Common myeloid progenitor, CD34-positive (primary cell): ENCODE measurements around the gene ZFP1.

Source experiments
- CTCF ChIA-PET: fragments of 350-600 bp; sonication (Branson Sonifier 250); formaldehyde crosslinking; loops from one replicate; lab custom pipeline; 2021; ENCODE audit warnings: antibody characterized with exemption; lab: Charles Lee
- POLR2A ChIA-PET: fragments of 350-600 bp; sonication (Branson Sonifier 250); formaldehyde crosslinking; loops from one replicate; lab custom pipeline; 2021; ENCODE audit warnings: antibody characterized with exemption; lab: Charles Lee
- DNase-seq, 3 donors: peaks; one replicate each; pipeline versions ENCODE4 v3.0.0 to v3.0.0-alpha.2; 2013
- H3K27ac ChIP-seq, 2 experiments: 1 replicate in 1 of 2; 2 replicates in 1 of 2; pipeline ENCODE4 v1.7.0; 2013; ENCODE audit warnings: inconsistent platforms in 2 of 2, low read length in 2 of 2, mild to moderate bottlenecking in 2 of 2, low read depth in 1 of 2, moderate library complexity in 1 of 2; ENCODE audit not compliant: severe bottlenecking in 2 of 2, insufficient read depth in 1 of 2, poor library complexity in 1 of 2
- H3K27me3 ChIP-seq, 5 experiments: replicated peaks in 2 of 5; 1 replicate in 3 of 5; 2 replicates in 2 of 5; pipeline versions ENCODE4 v1.6.1 to v1.7.0; 2013; ENCODE audit warnings: low read length in 4 of 5, mild to moderate bottlenecking in 2 of 5, moderate library complexity in 2 of 5, inconsistent platforms in 1 of 5; ENCODE audit not compliant: insufficient read depth in 5 of 5, control insufficient read depth in 4 of 5
- H3K36me3 ChIP-seq, 4 experiments: 1 replicate in 2 of 4; 2 replicates in 2 of 4; pipeline versions ENCODE4 v1.6.1 to v1.7.0; 2013; ENCODE audit warnings: low read length in 3 of 4, control low read depth in 1 of 4, mild to moderate bottlenecking in 1 of 4; ENCODE audit not compliant: control insufficient read depth in 4 of 4, insufficient read depth in 4 of 4
- H3K4me1 ChIP-seq, 4 experiments: 1 replicate in 3 of 4; 2 replicates in 1 of 4; pipeline versions ENCODE4 v1.6.1 to v1.7.1; 2013; ENCODE audit warnings: low read length in 3 of 4, mild to moderate bottlenecking in 3 of 4, control low read depth in 1 of 4, inconsistent platforms in 1 of 4, moderate library complexity in 1 of 4; ENCODE audit not compliant: control insufficient read depth in 4 of 4, insufficient read depth in 4 of 4; ENCODE audit errors: control extremely low read depth in 1 of 4
- H3K4me3 ChIP-seq, 7 experiments: 1 replicate in 4 of 7; 2 replicates in 3 of 7; pipeline versions ENCODE4 v1.5.1 to v1.7.0; 2013; ENCODE audit warnings: mild to moderate bottlenecking in 7 of 7, low read length in 6 of 7, moderate library complexity in 6 of 7, inconsistent platforms in 2 of 7, low read depth in 2 of 7, control low read depth in 1 of 7; ENCODE audit not compliant: insufficient read depth in 4 of 7, control insufficient read depth in 1 of 7; ENCODE audit errors: extremely low read depth in 1 of 7
- H3K9me3 ChIP-seq, 5 experiments: 1 replicate in 4 of 5; 2 replicates in 1 of 5; pipeline versions ENCODE4 v1.6.1 to v1.7.1; 2013; ENCODE audit warnings: low read length in 4 of 5, mild to moderate bottlenecking in 2 of 5, inconsistent platforms in 1 of 5, low read depth in 1 of 5, moderate library complexity in 1 of 5; ENCODE audit not compliant: control insufficient read depth in 4 of 5, insufficient read depth in 2 of 5; ENCODE audit errors: control extremely low read depth in 1 of 5
- WGBS: methylation state at CpG from one replicate; pipeline ENCODE4 v1.1.5; 2013; ENCODE audit not compliant: insufficient coverage; 5-methylcytosine and 5-hydroxymethylcytosine counted together

The ZFP1 gene

GRCh38 chr16:75103994-75104393 is 44.3 kb upstream of the ZFP1 start:
- no peaks in the 10 kb centered on the region for H3K27me3 ChIP-seq
- peaks cover 0 to 60% (median 38%) of the 10 kb centered on the region in 4 experiments for H3K36me3 ChIP-seq
- no peak for DNase-seq
- POLR2A ChIA-PET, result no interaction called here
- H3K4me3 ChIP-seq, result no peak overlapping the region
- H3K9me3 ChIP-seq, result no peaks in the 10 kb centered on the region
- 100% methylated on average over 1 of the region's 5 CpGs for WGBS
- CTCF ChIA-PET, result interaction anchor here (1.0 to 2.2 kb wide), 5 partner anchors 12 to 106 kb away, joined by 3 to 6 read pairs (median 3); partner anchors contain the start of gene ZNRF1
- H3K4me1 ChIP-seq, result peaks cover 10 to 90% (median 79%) of the 10 kb centered on the region in 4 experiments
- no peak overlapping the region for H3K27ac ChIP-seq

DNA sequence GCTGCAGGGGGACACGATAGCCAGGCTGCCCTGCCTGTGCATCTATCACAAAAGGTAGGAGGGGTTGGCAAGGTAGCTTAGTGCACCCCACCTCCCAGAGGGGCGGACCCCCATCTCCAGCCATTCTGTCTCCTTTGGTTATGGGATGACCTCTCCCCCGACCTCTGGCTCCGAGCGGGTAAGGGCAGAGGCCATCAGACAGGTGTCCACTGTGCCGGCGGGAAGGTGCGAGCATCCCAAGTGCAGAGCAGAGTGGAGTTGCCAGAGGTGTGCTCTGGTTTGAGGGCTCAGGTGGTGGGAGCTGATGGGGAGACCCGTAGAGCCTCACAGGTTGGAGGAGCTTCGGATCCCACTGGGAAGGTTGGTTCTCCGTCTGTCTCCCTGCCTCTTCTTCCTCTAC is 43.5 kb upstream of the ZFP1 start:
- H3K27me3 ChIP-seq, result no peaks in the 10 kb centered on the region
- no peaks in the 10 kb centered on the region for H3K9me3 ChIP-seq
- ChIA-PET CTCF (interaction anchor here (1.1 to 2.2 kb wide), 12 partner anchors 17 to 110 kb away, joined by 3 to 9 read pairs (median 6); partner anchors contain the start of gene ZNRF1), POLR2A (interaction anchor here (1.9 kb wide), 1 partner anchor 30 kb away, joined by 7 read pairs; no protein-coding TSS in a partner anchor)
- WGBS, result 96% methylated on average over 10 of the region's 11 CpGs
- DNase-seq, result no peak
- peak overlapping the region in 1 of 2 experiments; percentile 45 for H3K27ac ChIP-seq
- no peak overlapping the region for H3K4me3 ChIP-seq
- H3K4me1 ChIP-seq, result peaks cover 9 to 90% (median 79%) of the 10 kb centered on the region in 4 experiments
- H3K36me3 ChIP-seq, result peaks cover 0 to 59% (median 38%) of the 10 kb centered on the region in 4 experiments

DNA sequence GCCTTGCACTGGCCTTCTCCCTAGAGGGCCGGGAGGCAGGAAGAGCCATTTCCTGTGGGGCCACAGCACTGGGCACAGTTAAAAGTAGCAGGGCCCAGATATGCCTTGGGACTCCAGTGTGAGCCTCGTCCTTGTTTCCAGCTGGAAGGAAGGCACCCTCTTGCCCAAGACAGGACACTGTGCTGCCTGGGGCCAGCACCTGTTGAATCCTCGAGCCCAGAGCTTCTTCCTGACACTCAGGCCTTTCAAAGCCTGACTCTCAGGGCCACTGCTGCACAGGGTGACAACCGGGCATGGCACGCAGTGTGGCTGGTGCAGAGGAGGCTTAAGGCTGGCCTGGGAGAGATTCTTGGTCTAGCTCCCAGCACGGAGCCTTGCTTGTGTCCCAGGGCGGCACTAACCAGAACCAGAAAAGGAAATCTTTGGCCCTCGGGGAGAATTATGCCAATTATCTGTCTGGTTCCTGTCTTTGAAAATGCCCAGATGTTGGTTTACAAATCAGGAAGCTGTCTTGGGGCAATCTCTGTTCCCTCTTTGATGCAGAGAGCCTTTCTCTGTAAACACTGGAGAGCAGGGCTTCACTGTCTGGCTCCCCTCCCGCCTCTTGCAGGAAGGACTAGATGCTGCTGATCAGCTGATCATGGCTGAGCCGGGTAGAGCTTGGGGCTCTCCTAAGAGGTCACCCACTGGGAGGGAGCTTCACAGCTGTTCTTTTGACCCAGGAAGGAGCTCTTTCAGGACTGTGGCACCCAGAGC is 42.8 kb upstream of the ZFP1 start:
- peak overlapping the region in 2 of 7 experiments; percentile 20 to 24 for H3K4me3 ChIP-seq
- WGBS, result 31% methylated on average over 8 of the region's 10 CpGs
- peak in 2 of 3 donors; percentile 58 to 61 for DNase-seq
- CTCF ChIA-PET, result interaction anchor here (0.6 to 2.2 kb wide), 18 partner anchors 10 to 243 kb away, joined by 3 to 9 read pairs (median 4); partner anchors contain the start of gene ZNRF1
- H3K9me3 ChIP-seq, result no peaks in the 10 kb centered on the region
- peaks cover 12 to 90% (median 79%) of the 10 kb centered on the region in 4 experiments for H3K4me1 ChIP-seq
- peaks cover 0 to 56% (median 38%) of the 10 kb centered on the region in 4 experiments for H3K36me3 ChIP-seq
- POLR2A ChIA-PET, result interaction anchor here (0.8 to 1.9 kb wide), 2 partner anchors 30 to 63 kb away, joined by 3 to 7 read pairs; no protein-coding TSS in a partner anchor
- H3K27me3 ChIP-seq, result no peaks in the 10 kb centered on the region
- peak overlapping the region in 1 of 2 experiments; percentile 45 for H3K27ac ChIP-seq

DNA sequence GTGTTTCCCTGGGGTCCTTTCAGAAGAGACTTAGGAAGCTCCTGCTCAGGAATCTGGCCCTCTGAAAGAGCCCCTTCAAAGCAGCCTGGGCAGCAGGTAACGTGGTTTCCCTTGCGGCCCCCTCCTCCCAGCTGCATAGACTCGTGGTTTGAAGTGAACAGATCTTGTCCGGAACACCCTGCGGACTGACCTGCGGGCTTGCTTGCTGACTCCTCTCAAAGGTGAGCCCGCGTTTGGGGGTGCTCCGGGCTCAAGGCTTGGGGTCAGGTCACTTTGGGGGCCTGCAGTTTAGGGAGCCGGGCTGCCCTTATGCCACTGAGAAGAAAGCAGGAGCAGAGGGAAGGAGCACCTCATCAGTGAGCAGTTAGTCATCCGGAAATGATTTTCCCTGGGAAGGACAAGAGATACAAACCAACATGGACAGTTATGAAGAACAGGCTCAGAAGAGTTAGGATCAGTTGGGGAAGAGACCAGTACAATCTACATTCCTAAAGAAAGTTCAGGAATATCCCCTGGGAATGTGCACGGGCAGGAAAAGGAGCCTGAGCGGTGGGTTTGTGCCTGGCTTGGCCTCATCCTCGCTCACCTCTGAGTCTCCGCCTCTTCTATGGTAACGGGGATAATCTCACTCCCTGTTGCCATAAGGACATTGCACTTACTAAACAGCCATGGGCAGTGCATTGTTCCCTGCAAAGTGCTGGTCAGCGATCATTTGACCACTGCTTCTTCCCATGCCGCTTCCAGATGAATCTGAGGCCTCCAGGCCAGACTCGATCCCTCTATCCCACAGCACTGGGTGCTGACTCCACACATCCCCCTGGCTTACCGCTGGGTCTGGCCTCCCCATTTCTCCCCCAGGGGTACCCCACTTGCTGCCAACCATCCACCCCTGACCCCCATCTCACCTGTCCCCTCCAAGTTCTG is 41.7 kb upstream of the ZFP1 start:
- no peak for DNase-seq
- Histone ChIP-seq H3K27me3 (no peaks in the 10 kb centered on the region), H3K9me3 (no peaks in the 10 kb centered on the region), H3K36me3 (peaks cover 0 to 51% (median 36%) of the 10 kb centered on the region in 4 experiments), H3K27ac (peak overlapping the region in 1 of 2 experiments; percentile 39), H3K4me3 (no peak overlapping the region), H3K4me1 (peaks cover 12 to 91% (median 84%) of the 10 kb centered on the region in 4 experiments)
- ChIA-PET POLR2A (interaction anchor here (0.8 to 1.9 kb wide), 2 partner anchors 31 to 64 kb away, joined by 3 to 7 read pairs; no protein-coding TSS in a partner anchor), CTCF (interaction anchor here (0.6 to 8.1 kb wide), 14 partner anchors 7 to 244 kb away, joined by 3 to 105 read pairs (median 4); partner anchors contain the start of gene ZNRF1)
- 95% methylated on average over 18 of the region's 20 CpGs for WGBS

GRCh38 chr16:75107505-75107904 is 40.8 kb upstream of the ZFP1 start:
- H3K4me1 ChIP-seq, result peaks cover 12 to 92% (median 87%) of the 10 kb centered on the region in 4 experiments
- H3K27me3 ChIP-seq, result no peaks in the 10 kb centered on the region
- CTCF ChIA-PET, result interaction anchor here (1.2 to 8.1 kb wide), 6 partner anchors 8 to 110 kb away, joined by 7 to 105 read pairs (median 74); partner anchors contain the start of gene ZNRF1
- peaks cover 0 to 42% (median 30%) of the 10 kb centered on the region in 4 experiments for H3K36me3 ChIP-seq
- WGBS, result 92% methylated on average over 9 of the region's 10 CpGs
- H3K4me3 ChIP-seq, result no peak overlapping the region
- POLR2A ChIA-PET, result interaction anchor here (0.6 to 5.3 kb wide), 2 partner anchors 17 to 44 kb away, joined by 3 to 42 read pairs; no protein-coding TSS in a partner anchor
- H3K27ac ChIP-seq, result peak overlapping the region; percentile 13 to 39
- DNase-seq, result no peak
- H3K9me3 ChIP-seq, result no peaks in the 10 kb centered on the region
